Adipocyte (in vitro differentiated cells): ENCODE results near the gene SAP30BP.

Experiments used
- DNase-seq: peaks from one replicate; pipeline ENCODE4 v3.0.0-alpha.2; 2015; ENCODE audit warnings: low read depth
- H3K27me3 ChIP-seq: replicated peaks from 2 replicates; pipeline ENCODE4 v1.7.0; 2013; ENCODE audit warnings: mild to moderate bottlenecking, low read length, moderate library complexity; ENCODE audit not compliant: control insufficient read depth, insufficient read depth
- H3K36me3 ChIP-seq: 2 replicates; pipeline ENCODE4 v1.7.0; 2013; ENCODE audit warnings: low read length, mild to moderate bottlenecking, moderate library complexity; ENCODE audit not compliant: control insufficient read depth, insufficient read depth, severe bottlenecking
- H3K4me1 ChIP-seq: 2 replicates; pipeline ENCODE4 v1.7.0; 2013; ENCODE audit warnings: mild to moderate bottlenecking, low read length, moderate library complexity; ENCODE audit not compliant: control insufficient read depth, insufficient read depth
- H3K4me3 ChIP-seq: 2 replicates; pipeline ENCODE4 v1.7.0; 2013; ENCODE audit warnings: mild to moderate bottlenecking, low read length, moderate library complexity
- H3K9ac ChIP-seq: 2 replicates; pipeline ENCODE4 v1.7.0; 2013; ENCODE audit warnings: mild to moderate bottlenecking, low read length, moderate library complexity
- H3K9me3 ChIP-seq: 2 replicates; pipeline ENCODE4 v1.7.0; 2013; ENCODE audit warnings: mild to moderate bottlenecking, low read length, moderate library complexity; ENCODE audit not compliant: control insufficient read depth

SAP30BP gene

DNA sequence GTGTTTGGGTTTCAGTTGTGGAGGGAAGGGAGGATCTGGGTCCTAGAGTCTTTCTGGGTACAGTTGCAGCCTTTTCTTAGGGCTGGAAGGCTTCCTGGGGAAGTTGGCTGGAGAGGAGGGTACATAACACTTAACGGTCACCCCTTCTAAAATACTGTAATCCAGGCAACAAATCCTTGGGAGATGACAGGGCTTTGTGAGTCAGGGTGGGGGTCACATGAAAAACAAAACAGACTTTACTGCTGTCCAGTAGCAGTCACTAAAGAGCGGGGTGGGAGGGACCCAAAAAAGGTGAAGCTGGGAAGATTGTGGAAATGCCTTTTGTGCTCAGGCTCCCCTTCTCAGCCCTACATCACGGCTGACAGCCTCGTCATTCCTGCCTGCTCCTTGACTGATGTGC, 6.3 kb downstream of the SAP30BP start:
- no peak for DNase-seq
- Histone ChIP-seq H3K36me3 (peaks cover 59% of the 10 kb centered on the region), H3K4me3 (no peak overlapping the region), H3K4me1 (peaks cover 3% of the 10 kb centered on the region), H3K9me3 (no peaks in the 10 kb centered on the region), H3K9ac (no peak overlapping the region), H3K27me3 (no peaks in the 10 kb centered on the region)

- Histone ChIP-seq H3K9me3 (no peaks in the 10 kb centered on the region), H3K27me3 (no peaks in the 10 kb centered on the region), H3K4me1 (peaks cover 6% of the 10 kb centered on the region), H3K4me3 (no peak overlapping the region), H3K36me3 (peaks cover 53% of the 10 kb centered on the region), H3K9ac (no peak overlapping the region)
- no peak for DNase-seq
Observed at GRCh38 chr17:75676461-75676860, 9.3 kb downstream of the SAP30BP start.

DNA sequence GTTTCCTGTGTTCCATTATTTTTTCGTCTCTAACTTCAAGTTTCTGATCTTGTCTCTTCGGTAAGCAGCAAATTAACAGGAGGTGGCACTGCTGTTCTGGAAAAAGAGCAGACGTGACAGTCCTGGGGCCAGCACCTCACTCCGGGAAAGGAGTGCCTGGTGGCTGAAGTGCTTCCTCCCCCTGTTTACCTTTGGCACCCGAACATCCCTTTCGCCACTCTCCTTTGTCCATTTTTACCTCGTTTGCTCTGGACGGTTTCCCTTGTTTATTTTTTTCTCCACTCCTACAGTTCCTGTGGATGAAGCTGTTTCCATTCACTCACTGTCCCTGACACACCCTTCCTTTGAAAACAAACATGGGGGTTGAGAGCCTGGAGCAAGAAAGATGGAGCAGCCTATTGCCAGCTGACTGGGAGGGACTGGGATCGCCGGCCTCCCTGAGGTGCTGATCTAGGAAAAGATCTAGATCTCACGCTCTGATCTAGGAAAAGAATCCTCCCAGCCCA, 12.6 kb downstream of the SAP30BP start:
- Histone ChIP-seq H3K36me3 (peaks cover 32% of the 10 kb centered on the region), H3K27me3 (no peaks in the 10 kb centered on the region), H3K4me3 (no peak overlapping the region), H3K9me3 (no peaks in the 10 kb centered on the region), H3K9ac (no peak overlapping the region), H3K4me1 (peaks cover 22% of the 10 kb centered on the region)
- DNase-seq, result peak; percentile 51

GRCh38 chr17:75680431-75680830, 13.3 kb downstream of the SAP30BP start:
- no peak overlapping the region for H3K9ac ChIP-seq
- H3K36me3 ChIP-seq, result peaks cover 32% of the 10 kb centered on the region
- H3K4me1 ChIP-seq, result peaks cover 25% of the 10 kb centered on the region
- DNase-seq, result no peak
- no peaks in the 10 kb centered on the region for H3K27me3 ChIP-seq
- H3K9me3 ChIP-seq, result no peaks in the 10 kb centered on the region
- no peak overlapping the region for H3K4me3 ChIP-seq

DNA sequence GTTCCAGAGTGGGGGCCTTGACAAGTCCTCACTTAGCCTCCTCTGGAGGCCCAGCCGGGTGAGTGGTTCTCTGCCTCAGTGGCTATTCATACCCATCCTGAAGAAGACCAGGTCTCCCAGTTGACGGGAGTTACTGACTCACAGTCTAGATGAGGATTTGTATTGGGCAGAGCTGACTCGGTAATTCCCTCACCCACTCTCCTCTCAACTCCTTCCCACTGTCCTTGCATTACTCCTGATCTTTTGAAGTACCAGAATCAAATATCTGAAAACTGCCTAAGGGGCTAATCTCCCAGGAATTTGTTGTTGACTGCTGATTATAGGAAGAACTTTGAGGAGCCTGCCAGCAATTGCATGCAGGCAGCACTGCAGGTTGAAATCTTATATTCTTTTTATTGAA, 14.2 kb downstream of the SAP30BP start:
- peak; percentile 85 for DNase-seq
- peaks cover 32% of the 10 kb centered on the region for H3K4me1 ChIP-seq

DNA sequence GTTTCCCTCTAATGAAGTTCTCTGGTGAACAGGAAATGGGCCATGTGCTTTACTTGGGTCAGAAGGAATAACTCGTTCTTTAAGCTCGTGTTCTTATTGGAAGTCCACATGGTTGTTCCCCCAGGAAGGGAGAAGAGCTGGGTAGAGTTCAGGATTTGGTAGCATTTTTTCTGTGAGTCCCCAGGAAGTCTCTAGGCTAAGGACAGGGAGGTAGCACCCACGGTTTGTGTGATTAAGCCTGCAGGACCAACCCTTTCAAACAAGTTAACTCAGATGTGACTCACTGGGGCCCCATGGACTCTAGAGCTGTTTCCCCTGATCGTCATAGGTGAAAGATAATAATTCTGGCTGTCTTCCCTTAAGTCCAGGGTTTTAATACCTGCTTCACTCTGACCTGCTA, 16.4 kb downstream of the SAP30BP start:
- H3K36me3 ChIP-seq, result peaks cover 23% of the 10 kb centered on the region
- H3K27me3 ChIP-seq, result no peaks in the 10 kb centered on the region
- peaks cover 43% of the 10 kb centered on the region for H3K4me1 ChIP-seq
- no peak overlapping the region for H3K4me3 ChIP-seq
- no peak overlapping the region for H3K9ac ChIP-seq
- peak; percentile 49 for DNase-seq
- no peaks in the 10 kb centered on the region for H3K9me3 ChIP-seq

More for the DNA sequence above, 14.2 kb downstream of the SAP30BP start:
- Histone ChIP-seq H3K27me3 (no peaks in the 10 kb centered on the region), H3K9ac (no peak overlapping the region), H3K4me3 (no peak overlapping the region), H3K9me3 (no peaks in the 10 kb centered on the region), H3K36me3 (peaks cover 32% of the 10 kb centered on the region)

DNA sequence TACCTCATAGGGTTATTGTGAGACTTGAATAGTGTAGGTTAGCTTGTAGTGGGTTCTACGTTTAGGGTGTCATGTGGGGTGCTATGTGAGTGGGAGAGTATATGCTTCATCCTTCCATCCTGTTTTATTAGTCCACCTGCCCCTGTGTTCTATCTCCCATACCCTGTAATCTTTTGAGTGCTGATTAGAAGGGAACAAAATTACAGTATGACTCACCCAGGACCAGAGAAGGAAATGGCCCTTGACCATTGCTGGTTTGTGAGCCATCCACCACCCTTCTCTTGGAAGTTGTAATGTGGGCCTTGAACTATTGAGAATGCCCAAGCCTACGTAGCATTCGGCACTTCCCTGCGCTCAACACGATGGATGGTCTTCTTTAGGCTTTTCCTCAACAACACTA, 17.1 kb downstream of the SAP30BP start:
- no peak for DNase-seq
- H3K9me3 ChIP-seq, result no peaks in the 10 kb centered on the region
- H3K36me3 ChIP-seq, result peaks cover 20% of the 10 kb centered on the region
- peaks cover 46% of the 10 kb centered on the region for H3K4me1 ChIP-seq
- no peak overlapping the region for H3K4me3 ChIP-seq
- H3K27me3 ChIP-seq, result no peaks in the 10 kb centered on the region
- no peak overlapping the region for H3K9ac ChIP-seq

DNA sequence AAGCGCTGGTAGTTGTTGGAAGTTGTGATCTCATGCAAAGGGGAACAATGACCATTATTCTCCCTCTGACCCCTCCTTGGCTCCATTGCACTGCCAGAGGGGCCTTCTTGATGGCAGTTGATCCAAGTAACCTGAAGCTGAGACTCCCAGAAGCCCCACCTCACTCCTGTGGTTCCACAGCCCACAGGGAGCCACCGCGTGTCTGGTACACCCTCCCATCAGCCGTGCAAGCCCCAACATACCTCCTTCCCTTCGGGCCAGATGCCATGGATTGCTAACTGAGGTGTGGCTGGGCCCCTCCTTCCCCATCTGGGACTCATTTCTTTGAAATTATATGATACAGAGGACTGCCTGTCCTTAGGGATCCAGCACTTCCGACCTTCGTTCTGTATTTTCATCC, 17.8 kb downstream of the SAP30BP start:
- DNase-seq, result peak; percentile 88

GRCh38 chr17:75685499-75685898, 18.4 kb downstream of the SAP30BP start:
- DNase-seq, result peak; percentile 52

More for the DNA sequence above, 17.8 kb downstream of the SAP30BP start:
- H3K4me3 ChIP-seq, result no peak overlapping the region
- no peak overlapping the region for H3K9ac ChIP-seq
- H3K36me3 ChIP-seq, result peaks cover 14% of the 10 kb centered on the region
- H3K27me3 ChIP-seq, result no peaks in the 10 kb centered on the region
- H3K4me1 ChIP-seq, result peaks cover 46% of the 10 kb centered on the region
- no peaks in the 10 kb centered on the region for H3K9me3 ChIP-seq

GRCh38 chr17:75688209-75688825, 21.2 kb downstream of the SAP30BP start:
- DNase-seq, result peak; percentile 72
- H3K4me1 ChIP-seq, result peaks cover 53% of the 10 kb centered on the region

More at GRCh38 chr17:75685499-75685898, 18.4 kb downstream of the SAP30BP start:
- Histone ChIP-seq H3K4me1 (peaks cover 46% of the 10 kb centered on the region), H3K4me3 (no peak overlapping the region), H3K9me3 (no peaks in the 10 kb centered on the region), H3K36me3 (peaks cover 11% of the 10 kb centered on the region), H3K9ac (no peak overlapping the region), H3K27me3 (no peaks in the 10 kb centered on the region)

DNA sequence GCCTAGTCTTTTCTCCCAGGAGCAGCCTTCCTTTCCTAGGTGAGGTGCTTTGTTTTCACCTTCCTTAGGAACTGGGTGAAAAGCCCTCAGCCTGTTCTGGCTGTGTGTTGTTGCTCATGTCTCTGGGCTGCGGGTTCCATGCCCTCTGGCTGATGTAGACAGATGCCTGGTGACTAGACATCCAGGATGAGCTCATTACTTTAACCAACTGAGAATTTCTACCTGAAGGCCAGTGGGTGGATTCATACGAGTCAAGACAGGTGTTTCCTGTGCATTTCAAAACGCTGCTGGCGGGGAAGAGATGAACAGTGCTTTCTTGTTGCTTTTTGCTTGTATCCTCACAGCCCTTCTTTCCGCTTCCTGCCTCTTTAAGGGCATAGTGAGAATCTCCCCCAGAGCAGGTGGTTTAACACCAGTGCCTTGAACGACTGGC, 22.3 kb downstream of the SAP30BP start:
- Histone ChIP-seq H3K4me3 (no peak overlapping the region), H3K9me3 (no peaks in the 10 kb centered on the region), H3K4me1 (peaks cover 53% of the 10 kb centered on the region), H3K9ac (no peak overlapping the region), H3K36me3 (peaks cover 20% of the 10 kb centered on the region), H3K27me3 (no peaks in the 10 kb centered on the region)
- DNase-seq, result no peak

More at GRCh38 chr17:75688209-75688825, 21.2 kb downstream of the SAP30BP start:
- Histone ChIP-seq H3K27me3 (no peaks in the 10 kb centered on the region), H3K4me3 (no peak overlapping the region), H3K9ac (no peak overlapping the region), H3K9me3 (no peaks in the 10 kb centered on the region), H3K36me3 (peaks cover 21% of the 10 kb centered on the region)
